Vagina (tissue), 2 donors: ENCODE results near the gene NEDD9. TPM values are rescaled to one million over a fixed set of nuclear protein-coding genes. Genes with fewer than 3 reads are reported as not detected.
A peak's percentile ranks its signal among the peaks of the same experiment; 100 is the strongest.

Experiments used
- DNase-seq, 2 donors: peaks; one replicate each; pipeline ENCODE4 v3.0.0-alpha.2; 2017; ENCODE audit errors: extremely low spot score in 2 of 2
- H3K27ac ChIP-seq: fragments of 200-600 bp; sonication (generic); one replicate; pipeline ENCODE4 v1.5.1; 2019
- H3K27me3 ChIP-seq: fragments of 200-600 bp; sonication (generic); one replicate; pipeline ENCODE4 v1.5.1; 2019
- H3K36me3 ChIP-seq, 2 donors: fragments of 200-600 bp; sonication (generic); one replicate each; pipeline ENCODE4 v1.5.1; 2017 to 2019
- H3K4me1 ChIP-seq: fragments of 200-600 bp; sonication (generic); one replicate; pipeline ENCODE4 v1.5.1; 2019
- H3K4me3 ChIP-seq, 2 donors: fragments of 200-600 bp; sonication (generic); 1 replicate in 1 of 2; 2 replicates in 1 of 2; pipeline ENCODE4 v1.5.1; 2016 to 2019
- H3K9me3 ChIP-seq: fragments of 200-600 bp; sonication (generic); one replicate; pipeline ENCODE4 v1.5.1; 2019
- POLR2A ChIP-seq, 2 donors: fragments of 450-650 bp; IDR thresholded peaks; one replicate each; pipeline ENCODE4 v1.6.1; 2017; ENCODE audit warnings: antibody characterized with exemption in 2 of 2, mild to moderate bottlenecking in 2 of 2, moderate library complexity in 2 of 2
- POLR2AphosphoS5 ChIP-seq, 2 donors: sonication (generic); formaldehyde crosslinking; IDR thresholded peaks; one replicate each; pipeline ENCODE4 v1.9.0; 2017; ENCODE audit warnings: antibody characterized with exemption in 2 of 2, mild to moderate bottlenecking in 2 of 2, low read depth in 1 of 2; ENCODE audit not compliant: insufficient read depth in 1 of 2
- intact Hi-C: fragments of 100-400 bp; cut with DNase I; formaldehyde crosslinking; loops from one replicate; pipeline ENCODE4 v1.15.1; 2023
- total RNA-seq: library from RNA; depleted of rRNA; stranded (reverse); fragments of >200 nt; gene quantifications from one replicate; pipeline ENCODE4 v1.2.3, GENCODE V29; 2016
- TF ChIP-seq, protein P1 (sequence below), 3 experiments: fragments of 450-650 bp in 2 of 3; fragments of 200-600 bp in 1 of 3; sonication (generic) in 1 of 3; IDR thresholded peaks; one replicate each; pipeline ENCODE4 v1.5.1; 2017 to 2019; ENCODE audit warnings: antibody characterized with exemption in 3 of 3, mild to moderate bottlenecking in 2 of 3, moderate library complexity in 2 of 3

The NEDD9 gene
- total RNA-seq, 1 donor from 2014 or later: 45.4 TPM

DNA sequence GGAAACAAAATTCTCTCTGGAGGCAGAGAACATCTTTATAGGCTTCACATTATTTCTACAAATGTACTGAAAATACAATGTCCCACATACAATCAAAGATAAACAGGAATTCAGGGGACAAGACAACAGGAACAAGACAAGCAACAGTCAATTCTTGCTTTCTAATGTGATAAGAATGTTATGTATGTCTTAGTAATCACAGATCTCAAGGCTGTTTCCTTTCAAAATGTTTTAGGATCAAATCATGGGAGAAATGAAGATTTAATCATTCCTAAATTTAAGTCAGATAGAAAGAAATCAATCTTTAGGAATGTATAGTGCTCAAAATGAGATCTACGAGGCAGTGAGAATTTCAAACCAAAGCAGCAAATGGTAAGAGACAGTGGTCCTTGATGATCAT lies 32.1 kb downstream of the NEDD9 start:
- no peaks in the 10 kb centered on the region for H3K36me3 ChIP-seq
- intact Hi-C loops: no loop called here
- H3K4me3 ChIP-seq: no peak overlapping the region
- no peak for DNase-seq
- H3K27ac ChIP-seq: no peak overlapping the region
- no peak for TF ChIP-seq POLR2AphosphoS5 (IDR thresholded peaks at IDR 0.05; ENCODE audit: insufficient read depth in 1 of 2, low read depth in 1 of 2)
- TF ChIP-seq POLR2A (IDR thresholded peaks at IDR 0.05): no peak
- TF ChIP-seq, protein P1, sequence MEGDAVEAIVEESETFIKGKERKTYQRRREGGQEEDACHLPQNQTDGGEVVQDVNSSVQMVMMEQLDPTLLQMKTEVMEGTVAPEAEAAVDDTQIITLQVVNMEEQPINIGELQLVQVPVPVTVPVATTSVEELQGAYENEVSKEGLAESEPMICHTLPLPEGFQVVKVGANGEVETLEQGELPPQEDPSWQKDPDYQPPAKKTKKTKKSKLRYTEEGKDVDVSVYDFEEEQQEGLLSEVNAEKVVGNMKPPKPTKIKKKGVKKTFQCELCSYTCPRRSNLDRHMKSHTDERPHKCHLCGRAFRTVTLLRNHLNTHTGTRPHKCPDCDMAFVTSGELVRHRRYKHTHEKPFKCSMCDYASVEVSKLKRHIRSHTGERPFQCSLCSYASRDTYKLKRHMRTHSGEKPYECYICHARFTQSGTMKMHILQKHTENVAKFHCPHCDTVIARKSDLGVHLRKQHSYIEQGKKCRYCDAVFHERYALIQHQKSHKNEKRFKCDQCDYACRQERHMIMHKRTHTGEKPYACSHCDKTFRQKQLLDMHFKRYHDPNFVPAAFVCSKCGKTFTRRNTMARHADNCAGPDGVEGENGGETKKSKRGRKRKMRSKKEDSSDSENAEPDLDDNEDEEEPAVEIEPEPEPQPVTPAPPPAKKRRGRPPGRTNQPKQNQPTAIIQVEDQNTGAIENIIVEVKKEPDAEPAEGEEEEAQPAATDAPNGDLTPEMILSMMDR (IDR thresholded peaks at IDR 0.05): no peak
- no peaks in the 10 kb centered on the region for H3K9me3 ChIP-seq
- H3K4me1 ChIP-seq: peaks cover 28% of the 10 kb centered on the region
- no peaks in the 10 kb centered on the region for H3K27me3 ChIP-seq

DNA sequence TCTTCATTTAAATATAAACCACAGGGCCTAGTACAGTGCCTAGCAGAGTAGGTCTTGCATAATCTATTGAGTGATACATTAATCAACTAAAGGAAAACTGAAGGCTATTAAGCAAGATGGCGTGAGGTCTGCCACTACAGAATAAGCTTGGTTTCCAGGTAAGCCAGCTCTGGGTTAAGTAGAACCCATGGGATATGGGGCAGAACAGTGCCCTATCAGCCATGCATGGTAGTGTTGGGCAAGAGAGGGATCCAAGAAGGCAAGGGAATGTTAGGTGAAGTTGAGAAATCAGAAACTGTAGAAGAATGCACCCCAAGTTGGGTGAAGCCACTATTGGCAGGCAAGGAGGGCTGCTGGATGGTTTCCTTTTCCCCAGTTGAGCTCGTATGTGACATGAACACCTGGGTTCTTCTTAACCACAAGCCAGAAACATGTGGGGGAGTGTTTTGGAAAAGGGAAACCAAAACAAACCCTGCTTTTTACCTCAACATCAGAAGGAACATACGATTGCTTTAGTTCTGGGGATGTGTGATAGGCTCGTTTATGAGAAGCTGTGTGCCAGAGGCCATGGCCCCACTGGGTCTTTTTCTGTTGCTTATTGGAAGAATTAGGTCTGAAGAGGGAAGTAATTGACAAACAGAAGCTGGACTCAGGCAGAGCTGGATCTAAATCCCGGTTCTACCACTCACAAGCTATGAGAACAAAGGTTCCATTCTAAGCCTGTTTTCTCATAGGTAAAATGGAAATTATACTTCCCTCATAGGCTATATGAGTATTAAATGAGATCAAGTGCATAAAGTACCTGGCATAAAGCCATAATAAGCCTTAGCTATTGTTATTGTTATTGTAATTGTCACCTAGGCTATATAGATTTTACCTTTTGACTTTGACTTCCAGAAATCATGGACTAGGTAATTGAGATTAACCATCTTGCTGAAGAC lies 33.5 kb downstream of the NEDD9 start:
- Histone ChIP-seq H3K4me3 (no peak overlapping the region), H3K27ac (no peak overlapping the region), H3K4me1 (peaks cover 25% of the 10 kb centered on the region), H3K36me3 (no peaks in the 10 kb centered on the region), H3K9me3 (no peaks in the 10 kb centered on the region), H3K27me3 (no peaks in the 10 kb centered on the region)
- intact Hi-C loops: no loop called here
- TF ChIP-seq POLR2A (IDR thresholded peaks at IDR 0.05): no peak
- TF ChIP-seq, protein P1 (IDR thresholded peaks at IDR 0.05): no peak
- TF ChIP-seq POLR2AphosphoS5 (IDR thresholded peaks at IDR 0.05; ENCODE audit: insufficient read depth in 1 of 2, low read depth in 1 of 2): no peak
- no peak for DNase-seq

DNA sequence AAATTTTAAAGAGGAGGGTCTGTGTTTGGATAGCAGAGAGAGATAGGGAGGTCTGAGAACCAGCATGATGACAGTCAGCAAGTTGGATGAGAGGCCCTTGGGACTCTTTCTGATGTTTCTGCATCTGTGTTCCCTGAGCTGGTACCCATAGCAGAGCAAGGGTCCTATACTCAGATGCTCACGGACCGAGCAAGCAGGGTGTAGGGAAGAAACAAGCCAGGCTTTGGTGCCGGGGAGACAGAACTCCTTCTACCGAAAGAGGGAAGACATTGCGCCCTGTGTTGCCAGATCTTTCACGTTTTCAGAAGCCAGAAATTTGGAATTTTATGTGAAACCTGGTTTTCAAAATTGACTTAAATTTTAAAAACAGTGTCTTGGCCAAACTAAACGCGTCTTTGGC lies 34.6 kb downstream of the NEDD9 start:
- intact Hi-C loops: no loop called here
- Histone ChIP-seq H3K27ac (no peak overlapping the region), H3K36me3 (peaks cover 0 to 2% of the 10 kb centered on the region in 2 donors), H3K9me3 (no peaks in the 10 kb centered on the region), H3K4me1 (peaks cover 24% of the 10 kb centered on the region), H3K4me3 (no peak overlapping the region), H3K27me3 (no peaks in the 10 kb centered on the region)
- TF ChIP-seq POLR2AphosphoS5 (IDR thresholded peaks at IDR 0.05; ENCODE audit: insufficient read depth in 1 of 2, low read depth in 1 of 2) (no peak), POLR2A (IDR thresholded peaks at IDR 0.05) (no peak)
- peak in 1 of 2 donors; percentile 54 for DNase-seq

DNA sequence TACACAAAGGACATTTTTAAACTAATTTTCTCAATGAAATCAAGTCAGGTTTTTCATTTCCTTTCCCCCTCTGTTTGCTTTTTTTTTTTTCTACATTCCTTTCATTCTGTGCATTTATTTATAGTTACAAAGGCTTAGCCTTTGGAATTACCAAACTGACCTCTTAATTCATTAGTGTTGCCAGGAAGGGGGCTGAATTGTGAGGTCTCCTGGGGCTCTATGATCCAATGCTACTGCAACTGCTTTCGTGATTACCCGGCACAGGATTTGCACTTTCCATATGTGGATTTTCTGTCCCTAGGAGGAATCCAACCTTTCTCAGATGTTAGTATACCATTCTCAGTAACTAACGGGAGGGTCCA lies 35.3 kb downstream of the NEDD9 start:
- intact Hi-C loops: no loop called here
- H3K4me3 ChIP-seq: no peak overlapping the region
- H3K9me3 ChIP-seq: no peaks in the 10 kb centered on the region
- no peak for DNase-seq
- TF ChIP-seq, protein P1 (IDR thresholded peaks at IDR 0.05): no peak
- no peak for TF ChIP-seq POLR2AphosphoS5 (IDR thresholded peaks at IDR 0.05; ENCODE audit: insufficient read depth in 1 of 2, low read depth in 1 of 2)
- peaks cover 17% of the 10 kb centered on the region for H3K4me1 ChIP-seq
- H3K27ac ChIP-seq: no peak overlapping the region
- peaks cover 0 to 7% of the 10 kb centered on the region in 2 donors for H3K36me3 ChIP-seq
- no peaks in the 10 kb centered on the region for H3K27me3 ChIP-seq

DNA sequence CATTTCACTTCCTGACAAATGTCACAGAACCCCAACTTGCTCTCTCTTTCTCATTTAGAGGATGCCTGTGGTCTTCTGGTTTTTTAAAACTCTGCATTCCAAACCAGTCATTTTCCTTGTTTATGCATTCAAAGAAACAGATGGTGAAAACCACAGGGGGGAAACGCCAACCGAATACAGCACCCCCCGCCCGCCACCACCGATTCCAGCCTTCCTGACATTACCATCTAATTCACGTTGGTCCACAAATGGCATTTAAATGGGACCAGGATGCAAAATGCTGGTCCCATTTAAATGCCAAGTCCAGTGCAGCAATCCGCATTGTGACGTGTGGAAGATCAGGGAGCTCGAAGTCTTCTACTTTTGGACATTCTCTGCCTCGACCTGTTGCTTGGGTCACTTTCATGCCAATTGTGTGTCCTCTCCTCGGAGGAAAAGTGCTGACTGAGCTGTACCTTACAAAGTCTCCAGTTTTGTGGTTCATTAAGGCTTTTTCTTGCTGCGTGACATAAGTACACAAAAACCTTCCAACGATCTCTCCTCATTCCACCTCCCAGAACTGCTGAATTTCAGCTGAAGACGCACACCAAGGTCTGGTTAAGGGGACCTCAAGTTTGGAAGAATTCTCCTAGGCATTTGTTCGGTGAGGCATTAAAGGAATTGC lies 35.8 kb downstream of the NEDD9 start:
- no peak for TF ChIP-seq POLR2AphosphoS5 (IDR thresholded peaks at IDR 0.05; ENCODE audit: insufficient read depth in 1 of 2, low read depth in 1 of 2)
- TF ChIP-seq, protein P1 (IDR thresholded peaks at IDR 0.05): no peak
- no peak for TF ChIP-seq POLR2A (IDR thresholded peaks at IDR 0.05)
- H3K36me3 ChIP-seq: peaks cover 0 to 13% of the 10 kb centered on the region in 2 donors
- peaks cover 13% of the 10 kb centered on the region for H3K4me1 ChIP-seq
- H3K9me3 ChIP-seq: no peaks in the 10 kb centered on the region
- no peak overlapping the region for H3K27ac ChIP-seq
- DNase-seq: peak in 1 of 2 donors; percentile 62
- H3K4me3 ChIP-seq: no peak overlapping the region
- intact Hi-C loops: no loop called here
- H3K27me3 ChIP-seq: no peaks in the 10 kb centered on the region
